ENCODE data around the gene CPLX3.

CPLX3 gene

DNA sequence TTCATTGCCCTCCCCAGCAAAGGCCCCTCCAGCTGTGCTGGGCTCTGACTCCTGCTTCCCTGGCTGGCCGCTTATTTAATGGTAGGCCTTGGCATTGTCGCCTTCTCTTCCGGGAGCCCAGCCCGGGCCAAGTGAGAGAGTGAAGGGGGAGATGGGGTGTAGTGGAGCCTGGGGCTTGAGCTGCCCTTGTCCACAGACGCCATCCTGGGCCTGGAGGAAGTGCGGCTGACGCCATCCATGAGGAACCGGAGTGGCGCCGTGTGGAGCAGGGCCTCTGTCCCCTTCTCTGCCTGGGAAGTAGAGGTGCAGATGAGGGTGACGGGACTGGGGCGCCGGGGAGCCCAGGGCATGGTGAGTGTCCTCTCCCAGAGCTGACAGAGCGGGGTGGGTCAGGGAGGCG is 10.5 kb upstream of the CPLX3 start:
- no peak overlapping the region for H3K9ac ChIP-seq (ENCODE audit: low read length)

DNA sequence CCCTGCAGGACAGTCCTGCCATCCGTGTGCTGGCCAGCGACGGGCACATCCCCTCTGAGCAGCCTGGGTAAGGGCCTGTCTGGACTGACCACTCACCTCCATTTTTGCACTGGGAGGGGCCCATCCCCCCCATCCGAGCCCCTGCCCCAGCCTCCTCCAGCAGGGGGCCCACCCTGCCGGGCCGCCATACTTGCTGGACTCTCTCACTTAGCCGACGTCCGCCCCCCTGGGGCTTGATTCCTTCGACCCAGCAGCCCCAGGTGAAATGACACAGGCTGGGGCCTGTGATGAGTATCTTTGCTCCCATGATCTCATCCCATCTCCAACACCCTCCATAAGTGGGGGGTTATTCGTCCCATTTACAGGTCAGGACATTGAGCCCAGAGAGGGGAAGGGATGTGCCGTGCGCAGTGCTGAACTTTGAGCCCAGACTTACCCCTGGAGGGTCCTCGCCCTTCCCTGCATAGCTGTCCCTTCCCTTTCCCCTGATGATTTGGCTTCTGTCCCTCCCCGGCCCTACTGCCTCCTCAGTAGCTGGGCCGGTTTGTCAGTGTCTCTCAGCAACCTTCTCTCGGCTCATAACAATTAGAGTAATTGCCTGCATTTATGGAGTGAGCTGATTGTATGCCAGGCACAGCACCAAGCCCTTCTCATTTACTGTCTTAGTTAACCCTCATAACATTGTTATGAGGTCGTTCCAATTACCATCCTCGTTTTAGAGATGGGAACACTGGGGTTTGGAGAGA is 9.6 kb upstream of the CPLX3 start:
- peaks cover 28% of the 10 kb centered on the region for H3K4me1 ChIP-seq (ENCODE audit: insufficient read depth, low read length, severe bottlenecking)
- H3K36me3 ChIP-seq (ENCODE audit: insufficient read depth, low read length) = no peaks in the 10 kb centered on the region
- no peak overlapping the region for H3K4me3 ChIP-seq (ENCODE audit: low read depth, low read length, poor library complexity, severe bottlenecking)
- H3K9ac ChIP-seq (ENCODE audit: low read length) = no peak overlapping the region
- H4K20me1 ChIP-seq (ENCODE audit: insufficient read depth, low read length) = no peaks in the 10 kb centered on the region
- H3K27ac ChIP-seq (ENCODE audit: low read depth, low read length, poor library complexity, severe bottlenecking) = no peak overlapping the region
- no peaks in the 10 kb centered on the region for H3F3A ChIP-seq (ENCODE audit: insufficient read depth, low read length)
- no peak overlapping the region for H3K4me2 ChIP-seq (ENCODE audit: low read length)
- no peaks in the 10 kb centered on the region for H3K9me2 ChIP-seq (ENCODE audit: low read depth, low read length)
- H2AFZ ChIP-seq (ENCODE audit: low read length) = no peak overlapping the region
- no peaks in the 10 kb centered on the region for H3K9me3 ChIP-seq (ENCODE audit: low read length)
- TF ChIP-seq EZH2 (IDR thresholded peaks at IDR 0.05; ENCODE audit: borderline replicate concordance, low read length) = no peak
- TF ChIP-seq, protein P1, sequence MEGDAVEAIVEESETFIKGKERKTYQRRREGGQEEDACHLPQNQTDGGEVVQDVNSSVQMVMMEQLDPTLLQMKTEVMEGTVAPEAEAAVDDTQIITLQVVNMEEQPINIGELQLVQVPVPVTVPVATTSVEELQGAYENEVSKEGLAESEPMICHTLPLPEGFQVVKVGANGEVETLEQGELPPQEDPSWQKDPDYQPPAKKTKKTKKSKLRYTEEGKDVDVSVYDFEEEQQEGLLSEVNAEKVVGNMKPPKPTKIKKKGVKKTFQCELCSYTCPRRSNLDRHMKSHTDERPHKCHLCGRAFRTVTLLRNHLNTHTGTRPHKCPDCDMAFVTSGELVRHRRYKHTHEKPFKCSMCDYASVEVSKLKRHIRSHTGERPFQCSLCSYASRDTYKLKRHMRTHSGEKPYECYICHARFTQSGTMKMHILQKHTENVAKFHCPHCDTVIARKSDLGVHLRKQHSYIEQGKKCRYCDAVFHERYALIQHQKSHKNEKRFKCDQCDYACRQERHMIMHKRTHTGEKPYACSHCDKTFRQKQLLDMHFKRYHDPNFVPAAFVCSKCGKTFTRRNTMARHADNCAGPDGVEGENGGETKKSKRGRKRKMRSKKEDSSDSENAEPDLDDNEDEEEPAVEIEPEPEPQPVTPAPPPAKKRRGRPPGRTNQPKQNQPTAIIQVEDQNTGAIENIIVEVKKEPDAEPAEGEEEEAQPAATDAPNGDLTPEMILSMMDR (IDR thresholded peaks at IDR 0.05; ENCODE audit: low read length) = no peak
- no peaks in the 10 kb centered on the region; the same call in 1 of the 2 replicates for H3K27me3 ChIP-seq (ENCODE audit: insufficient read depth, low read length)
- no peaks in the 10 kb centered on the region for H3K79me2 ChIP-seq (ENCODE audit: insufficient read depth, low read length)

More for the DNA sequence above, 10.5 kb upstream of the CPLX3 start:
- no peak overlapping the region for H3K4me2 ChIP-seq (ENCODE audit: low read length)
- H4K20me1 ChIP-seq (ENCODE audit: insufficient read depth, low read length) = no peaks in the 10 kb centered on the region
- no peaks in the 10 kb centered on the region for H3F3A ChIP-seq (ENCODE audit: insufficient read depth, low read length)
- no peaks in the 10 kb centered on the region for H3K9me2 ChIP-seq (ENCODE audit: low read depth, low read length)
- H3K79me2 ChIP-seq (ENCODE audit: insufficient read depth, low read length) = no peaks in the 10 kb centered on the region
- no peak for TF ChIP-seq EZH2 (IDR thresholded peaks at IDR 0.05; ENCODE audit: borderline replicate concordance, low read length)
- TF ChIP-seq, protein P1 (IDR thresholded peaks at IDR 0.05; ENCODE audit: low read length) = no peak
- no peaks in the 10 kb centered on the region for H3K9me3 ChIP-seq (ENCODE audit: low read length)
- no peak overlapping the region for H3K4me3 ChIP-seq (ENCODE audit: low read depth, low read length, poor library complexity, severe bottlenecking)
- H3K27me3 ChIP-seq (ENCODE audit: insufficient read depth, low read length) = no peaks in the 10 kb centered on the region; the same call in 1 of the 2 replicates
- no peak overlapping the region for H3K27ac ChIP-seq (ENCODE audit: low read depth, low read length, poor library complexity, severe bottlenecking)
- no peak overlapping the region for H2AFZ ChIP-seq (ENCODE audit: low read length)
- no peaks in the 10 kb centered on the region for H3K36me3 ChIP-seq (ENCODE audit: insufficient read depth, low read length)
- peaks cover 20% of the 10 kb centered on the region for H3K4me1 ChIP-seq (ENCODE audit: insufficient read depth, low read length, severe bottlenecking)

DNA sequence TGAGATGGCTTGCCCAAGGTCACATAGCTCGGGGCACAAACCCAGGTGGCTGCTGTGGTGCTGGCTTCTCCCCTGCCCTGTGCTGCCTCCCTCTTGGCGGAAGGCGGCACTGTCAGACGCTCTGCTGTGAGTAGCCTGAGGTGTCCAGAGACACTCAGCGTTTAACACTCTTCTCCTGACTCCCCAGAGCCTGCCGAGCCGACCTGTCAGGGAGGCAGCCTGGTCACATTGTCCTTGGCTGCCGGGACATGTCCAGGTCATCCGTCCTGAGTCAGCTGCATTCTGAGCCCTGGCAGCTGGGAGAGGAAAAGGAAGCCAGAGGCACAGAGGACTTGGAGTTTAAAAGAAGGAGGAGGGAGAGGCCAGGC is 9.1 kb upstream of the CPLX3 start:
- no peak overlapping the region for H3K9ac ChIP-seq (ENCODE audit: low read length)
- no peak overlapping the region for H3K4me2 ChIP-seq (ENCODE audit: low read length)
- H2AFZ ChIP-seq (ENCODE audit: low read length) = no peak overlapping the region
- no peaks in the 10 kb centered on the region for H4K20me1 ChIP-seq (ENCODE audit: insufficient read depth, low read length)
- H3K4me1 ChIP-seq (ENCODE audit: insufficient read depth, low read length, severe bottlenecking) = peaks cover 29% of the 10 kb centered on the region
- H3K27me3 ChIP-seq (ENCODE audit: insufficient read depth, low read length) = no peaks in the 10 kb centered on the region; the same call in 1 of the 2 replicates
- no peaks in the 10 kb centered on the region for H3K79me2 ChIP-seq (ENCODE audit: insufficient read depth, low read length)
- H3F3A ChIP-seq (ENCODE audit: insufficient read depth, low read length) = no peaks in the 10 kb centered on the region
- H3K9me3 ChIP-seq (ENCODE audit: low read length) = no peaks in the 10 kb centered on the region
- H3K36me3 ChIP-seq (ENCODE audit: insufficient read depth, low read length) = no peaks in the 10 kb centered on the region
- H3K27ac ChIP-seq (ENCODE audit: low read depth, low read length, poor library complexity, severe bottlenecking) = no peak overlapping the region
- TF ChIP-seq EZH2 (IDR thresholded peaks at IDR 0.05; ENCODE audit: borderline replicate concordance, low read length) = no peak
- TF ChIP-seq, protein P1 (IDR thresholded peaks at IDR 0.05; ENCODE audit: low read length) = peak; percentile 38
- H3K4me3 ChIP-seq (ENCODE audit: low read depth, low read length, poor library complexity, severe bottlenecking) = no peak overlapping the region
- H3K9me2 ChIP-seq (ENCODE audit: low read depth, low read length) = no peaks in the 10 kb centered on the region

All from OCI-LY1 (cell line).